Transverse colon (tissue), 4 donors: ENCODE results near the gene ZBTB26.

Experiments used
- EP300 ChIP-seq: sonication (generic); formaldehyde crosslinking; IDR thresholded peaks from one replicate; pipeline ENCODE4 v1.6.1; 2017; ENCODE audit warnings: antibody characterized with exemption, low read depth
- POLR2A ChIP-seq: fragments of 450-650 bp; IDR thresholded peaks from one replicate; pipeline ENCODE4 v1.6.1; 2016; ENCODE audit warnings: antibody characterized with exemption, mild to moderate bottlenecking, moderate library complexity
- POLR2AphosphoS5 ChIP-seq, 3 donors: sonication (generic); formaldehyde crosslinking; IDR thresholded peaks; one replicate each; pipeline ENCODE4 v1.6.1; 2016; ENCODE audit warnings: antibody characterized with exemption in 3 of 3
- TF ChIP-seq, protein P1 (sequence below), 5 experiments: fragments of 200-600 bp in 3 of 5; fragments of 450-650 bp in 2 of 5; sonication (generic) in 3 of 5; IDR thresholded peaks; 1 replicate in 2 of 5; 2 replicates in 3 of 5; pipeline ENCODE4 v1.5.1; 2016 to 2017; ENCODE audit warnings: antibody characterized with exemption in 5 of 5, inconsistent platforms in 3 of 5, mild to moderate bottlenecking in 2 of 5, moderate library complexity in 1 of 5

- no peak for TF ChIP-seq POLR2AphosphoS5 (IDR thresholded peaks at IDR 0.05)
- TF ChIP-seq, protein P1, sequence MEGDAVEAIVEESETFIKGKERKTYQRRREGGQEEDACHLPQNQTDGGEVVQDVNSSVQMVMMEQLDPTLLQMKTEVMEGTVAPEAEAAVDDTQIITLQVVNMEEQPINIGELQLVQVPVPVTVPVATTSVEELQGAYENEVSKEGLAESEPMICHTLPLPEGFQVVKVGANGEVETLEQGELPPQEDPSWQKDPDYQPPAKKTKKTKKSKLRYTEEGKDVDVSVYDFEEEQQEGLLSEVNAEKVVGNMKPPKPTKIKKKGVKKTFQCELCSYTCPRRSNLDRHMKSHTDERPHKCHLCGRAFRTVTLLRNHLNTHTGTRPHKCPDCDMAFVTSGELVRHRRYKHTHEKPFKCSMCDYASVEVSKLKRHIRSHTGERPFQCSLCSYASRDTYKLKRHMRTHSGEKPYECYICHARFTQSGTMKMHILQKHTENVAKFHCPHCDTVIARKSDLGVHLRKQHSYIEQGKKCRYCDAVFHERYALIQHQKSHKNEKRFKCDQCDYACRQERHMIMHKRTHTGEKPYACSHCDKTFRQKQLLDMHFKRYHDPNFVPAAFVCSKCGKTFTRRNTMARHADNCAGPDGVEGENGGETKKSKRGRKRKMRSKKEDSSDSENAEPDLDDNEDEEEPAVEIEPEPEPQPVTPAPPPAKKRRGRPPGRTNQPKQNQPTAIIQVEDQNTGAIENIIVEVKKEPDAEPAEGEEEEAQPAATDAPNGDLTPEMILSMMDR (IDR thresholded peaks at IDR 0.05), result no peak
- no peak for TF ChIP-seq POLR2A
- TF ChIP-seq EP300, result no peak
These were observed 24.6 kb upstream of the ZBTB26 start for GRCh38 chr9:122955961-122956360.
